Measurements from ENCODE around the gene HOMER1. TPM values are rescaled to one million over a fixed set of nuclear protein-coding genes. Genes with fewer than 3 reads are reported as not detected.
"Not testable (repeated sequence)": the region's sequence is repeated elsewhere in the genome, so short reads cannot be mapped to it uniquely, and the experiment has no call there.

HOMER1 gene
- total and polyA plus RNA-seq, 2 donors, result 2.0 to 13.5 TPM

GRCh38 chr5:79526493-79526892 is 12.6 kb upstream of the HOMER1 start:
- Histone ChIP-seq H3K36me3 (ENCODE audit: control insufficient read depth in 2 of 2, insufficient read depth in 2 of 2, low read length in 1 of 2) (no peaks in the 10 kb centered on the region), H3K9me3 (ENCODE audit: control insufficient read depth in 2 of 2, insufficient read depth in 1 of 2, low read length in 1 of 2) (peaks cover 0 to 9% of the 10 kb centered on the region in 2 donors), H3K4me3 (ENCODE audit: low read length in 2 of 2) (no peak overlapping the region), H3K4me1 (ENCODE audit: control insufficient read depth in 2 of 2, insufficient read depth in 2 of 2, low read length in 2 of 2) (no peaks in the 10 kb centered on the region), H3K27me3 (ENCODE audit: control insufficient read depth in 2 of 2, insufficient read depth in 1 of 2, low read length in 1 of 2) (no peaks in the 10 kb centered on the region), H3K27ac (ENCODE audit: low read depth in 1 of 2, low read length in 1 of 2) (no peak overlapping the region)
- 98% methylated on average over 2 of the region's 2 CpGs for WGBS
- DNase-seq (ENCODE audit: low read depth in 6 of 9, low spot score in 9 of 9), result no peak

DNA sequence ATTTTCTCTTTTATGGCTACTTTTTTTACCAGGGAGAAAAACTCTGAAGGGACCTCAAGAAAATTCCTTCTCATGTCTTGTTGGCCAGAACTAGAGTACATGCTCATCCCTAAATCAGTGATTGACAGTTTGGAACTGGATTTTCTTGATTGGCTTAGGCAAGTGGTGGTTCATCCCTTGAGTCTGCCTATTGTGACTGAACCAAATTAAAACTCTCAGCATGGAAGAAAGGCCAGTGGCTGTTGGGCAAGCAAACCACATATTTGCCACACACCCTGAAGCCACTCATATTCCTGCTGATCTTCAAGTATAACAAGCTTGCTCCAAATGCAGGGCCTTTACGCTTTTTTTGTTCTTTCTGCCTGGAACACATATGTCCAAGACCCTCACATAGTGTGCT is 7.2 kb upstream of the HOMER1 start:
- no peaks in the 10 kb centered on the region for H3K36me3 ChIP-seq (ENCODE audit: control insufficient read depth in 2 of 2, insufficient read depth in 2 of 2, low read length in 1 of 2)
- H3K4me3 ChIP-seq (ENCODE audit: low read length in 2 of 2), result no peak overlapping the region
- H3K27me3 ChIP-seq (ENCODE audit: control insufficient read depth in 2 of 2, insufficient read depth in 1 of 2, low read length in 1 of 2), result no peaks in the 10 kb centered on the region
- WGBS, result 100% methylated on average over 1 of the region's 1 CpG
- no peak overlapping the region for H3K27ac ChIP-seq (ENCODE audit: low read depth in 1 of 2, low read length in 1 of 2)
- DNase-seq (ENCODE audit: low read depth in 6 of 9, low spot score in 9 of 9), result no peak
- peaks cover 0 to 5% of the 10 kb centered on the region in 2 donors for H3K4me1 ChIP-seq (ENCODE audit: control insufficient read depth in 2 of 2, insufficient read depth in 2 of 2, low read length in 2 of 2)
- peaks cover 0 to 5% of the 10 kb centered on the region in 2 donors for H3K9me3 ChIP-seq (ENCODE audit: control insufficient read depth in 2 of 2, insufficient read depth in 1 of 2, low read length in 1 of 2)

DNA sequence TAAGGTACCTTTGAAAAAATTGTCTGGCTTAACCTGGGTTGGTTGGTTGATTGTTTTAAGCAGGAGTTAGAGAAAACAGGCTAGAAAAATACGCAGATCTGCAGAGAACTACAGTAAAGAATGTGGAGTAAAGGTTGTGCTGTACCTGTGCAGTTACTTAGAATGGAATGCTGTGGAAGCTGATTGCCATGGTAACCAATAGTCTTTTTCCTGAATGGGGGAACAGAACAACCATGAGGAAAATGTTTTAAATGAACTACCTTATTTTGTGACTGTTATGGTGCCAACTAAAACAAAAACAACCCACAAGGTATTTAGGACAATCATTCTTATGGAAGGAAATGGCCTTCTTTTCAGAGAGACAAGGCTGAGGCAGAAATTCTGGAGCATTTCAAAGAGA is 4.8 kb upstream of the HOMER1 start:
- WGBS, result 99% methylated on average over 1 of the region's 1 CpG
- H3K36me3 ChIP-seq (ENCODE audit: control insufficient read depth in 2 of 2, insufficient read depth in 2 of 2, low read length in 1 of 2), result no peaks in the 10 kb centered on the region
- no peak overlapping the region for H3K27ac ChIP-seq (ENCODE audit: low read depth in 1 of 2, low read length in 1 of 2)
- no peak for DNase-seq (ENCODE audit: low read depth in 6 of 9, low spot score in 9 of 9)
- H3K4me3 ChIP-seq (ENCODE audit: low read length in 2 of 2), result no peak overlapping the region
- peaks cover 0 to 10% of the 10 kb centered on the region in 2 donors for H3K4me1 ChIP-seq (ENCODE audit: control insufficient read depth in 2 of 2, insufficient read depth in 2 of 2, low read length in 2 of 2)
- peaks cover under 1% of the 10 kb centered on the region in 2 donors for H3K27me3 ChIP-seq (ENCODE audit: control insufficient read depth in 2 of 2, insufficient read depth in 1 of 2, low read length in 1 of 2)
- no peaks in the 10 kb centered on the region for H3K9me3 ChIP-seq (ENCODE audit: control insufficient read depth in 2 of 2, insufficient read depth in 1 of 2, low read length in 1 of 2)

DNA sequence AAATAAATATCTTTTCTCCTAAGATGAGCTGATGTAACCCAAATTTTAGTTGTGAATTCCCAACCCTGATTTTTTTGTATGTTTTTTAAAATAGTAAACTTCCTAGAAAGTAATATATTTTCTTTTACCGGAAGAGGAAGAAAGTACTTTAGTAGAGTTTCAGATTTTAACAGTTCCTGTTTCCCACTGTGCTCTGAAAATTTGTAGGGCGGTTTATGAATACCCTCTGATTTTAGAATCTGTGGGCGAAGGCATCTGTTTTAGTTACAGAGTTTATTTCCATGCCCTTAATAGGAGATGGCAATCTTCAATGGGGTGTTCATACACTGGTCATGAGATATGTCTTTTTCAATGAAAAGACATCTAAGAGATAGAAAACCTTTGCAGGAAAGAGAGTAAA is 3.7 kb upstream of the HOMER1 start:
- H3K27ac ChIP-seq (ENCODE audit: low read depth in 1 of 2, low read length in 1 of 2), result peak overlapping the region in 1 of 2 donors; percentile 39
- peaks cover 11 to 12% of the 10 kb centered on the region in 2 donors for H3K27me3 ChIP-seq (ENCODE audit: control insufficient read depth in 2 of 2, insufficient read depth in 1 of 2, low read length in 1 of 2)
- H3K9me3 ChIP-seq (ENCODE audit: control insufficient read depth in 2 of 2, insufficient read depth in 1 of 2, low read length in 1 of 2), result no peaks in the 10 kb centered on the region
- WGBS, result 65% methylated on average over 3 of the region's 3 CpGs
- peak in 1 of 9 donors; percentile 24 for DNase-seq (ENCODE audit: low read depth in 6 of 9, low spot score in 9 of 9)
- H3K4me1 ChIP-seq (ENCODE audit: control insufficient read depth in 2 of 2, insufficient read depth in 2 of 2, low read length in 2 of 2), result peaks cover 8 to 21% of the 10 kb centered on the region in 2 donors
- no peaks in the 10 kb centered on the region for H3K36me3 ChIP-seq (ENCODE audit: control insufficient read depth in 2 of 2, insufficient read depth in 2 of 2, low read length in 1 of 2)
- H3K4me3 ChIP-seq (ENCODE audit: low read length in 2 of 2), result no peak overlapping the region

DNA sequence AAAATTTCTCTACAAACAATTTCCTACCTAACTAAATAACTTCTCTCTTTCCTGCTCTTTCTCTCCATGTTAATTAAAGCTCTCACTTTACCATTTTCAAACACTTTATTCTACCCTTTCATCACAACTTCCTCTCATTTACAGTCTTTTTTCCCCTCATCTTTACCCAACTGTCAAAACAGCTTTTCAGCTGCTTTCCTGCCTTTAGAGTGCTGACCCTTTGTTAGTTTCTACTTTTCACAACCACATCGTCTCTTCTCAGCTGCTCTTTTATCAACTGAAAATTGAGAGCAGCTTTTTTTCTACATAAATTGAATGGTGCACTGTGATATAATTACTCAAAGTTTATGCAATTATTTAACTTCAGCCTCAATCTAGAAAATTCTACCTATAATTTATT is 3.1 kb upstream of the HOMER1 start:
- H3K36me3 ChIP-seq (ENCODE audit: control insufficient read depth in 2 of 2, insufficient read depth in 2 of 2, low read length in 1 of 2), result no peaks in the 10 kb centered on the region
- no peak overlapping the region for H3K4me3 ChIP-seq (ENCODE audit: low read length in 2 of 2)
- no peaks in the 10 kb centered on the region for H3K9me3 ChIP-seq (ENCODE audit: control insufficient read depth in 2 of 2, insufficient read depth in 1 of 2, low read length in 1 of 2)
- WGBS, result 9% methylated on average over 1 of the region's 1 CpG
- H3K27ac ChIP-seq (ENCODE audit: low read depth in 1 of 2, low read length in 1 of 2), result peak overlapping the region; percentile 39 to 59
- H3K27me3 ChIP-seq (ENCODE audit: control insufficient read depth in 2 of 2, insufficient read depth in 1 of 2, low read length in 1 of 2), result peaks cover 17 to 18% of the 10 kb centered on the region in 2 donors
- H3K4me1 ChIP-seq (ENCODE audit: control insufficient read depth in 2 of 2, insufficient read depth in 2 of 2, low read length in 2 of 2), result peaks cover 10 to 25% of the 10 kb centered on the region in 2 donors
- DNase-seq (ENCODE audit: low read depth in 6 of 9, low spot score in 9 of 9), result peak in 2 of 9 donors; percentile 29 to 76

DNA sequence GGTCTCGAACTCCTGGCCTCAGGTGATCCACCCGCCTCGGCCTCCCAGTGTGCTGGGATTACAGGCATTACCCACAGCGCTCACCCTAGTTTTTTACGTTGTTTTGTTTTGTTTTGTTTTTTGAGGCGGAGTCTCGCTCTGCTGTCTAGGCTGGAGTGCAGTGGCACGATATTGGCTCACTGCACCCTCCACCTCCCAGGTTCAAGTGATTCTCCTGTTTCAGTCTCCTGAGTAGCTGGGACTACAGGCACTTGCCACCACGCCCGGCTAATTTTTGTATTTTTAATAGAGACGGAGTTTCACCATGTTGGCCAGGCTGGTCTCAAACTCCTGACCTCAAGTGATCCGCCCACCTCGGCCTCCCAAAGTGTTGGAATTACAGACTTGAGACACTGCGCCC is 2.4 kb upstream of the HOMER1 start:
- H3K9me3 ChIP-seq (ENCODE audit: control insufficient read depth in 2 of 2, insufficient read depth in 1 of 2, low read length in 1 of 2); H3K4me3 ChIP-seq (ENCODE audit: low read length in 2 of 2); DNase-seq (ENCODE audit: low read depth in 6 of 9, low spot score in 9 of 9); H3K36me3 ChIP-seq (ENCODE audit: control insufficient read depth in 2 of 2, insufficient read depth in 2 of 2, low read length in 1 of 2): not testable (repeated sequence)
- Histone ChIP-seq H3K4me1 (ENCODE audit: control insufficient read depth in 2 of 2, insufficient read depth in 2 of 2, low read length in 2 of 2) (peaks cover 10 to 28% of the 10 kb centered on the region in 2 donors), H3K27me3 (ENCODE audit: control insufficient read depth in 2 of 2, insufficient read depth in 1 of 2, low read length in 1 of 2) (peaks cover 22 to 25% of the 10 kb centered on the region in 2 donors), H3K27ac (ENCODE audit: low read depth in 1 of 2, low read length in 1 of 2) (peak overlapping the region in 1 of 2 donors; percentile 39)
- 97% methylated on average over 14 of the region's 14 CpGs for WGBS

- peak overlapping the region; percentile 85 to 89 for H3K27ac ChIP-seq (ENCODE audit: low read depth in 1 of 2, low read length in 1 of 2)
Observed at GRCh38 chr5:79514391-79515105, 614 bp upstream of the HOMER1 start.

GRCh38 chr5:79513308-79513703 is 628 bp downstream of the HOMER1 start:
- H3K9me3 ChIP-seq (ENCODE audit: control insufficient read depth in 2 of 2, insufficient read depth in 1 of 2, low read length in 1 of 2), result no peaks in the 10 kb centered on the region
- 2% methylated on average over 26 of the region's 26 CpGs for WGBS
- H3K27ac ChIP-seq (ENCODE audit: low read depth in 1 of 2, low read length in 1 of 2), result no peak overlapping the region
- peak in 2 of 9 donors; percentile 19 to 49 for DNase-seq (ENCODE audit: low read depth in 6 of 9, low spot score in 9 of 9)
- peaks cover 10 to 28% of the 10 kb centered on the region in 2 donors for H3K4me1 ChIP-seq (ENCODE audit: control insufficient read depth in 2 of 2, insufficient read depth in 2 of 2, low read length in 2 of 2)
- H3K36me3 ChIP-seq (ENCODE audit: control insufficient read depth in 2 of 2, insufficient read depth in 2 of 2, low read length in 1 of 2), result no peaks in the 10 kb centered on the region
- H3K27me3 ChIP-seq (ENCODE audit: control insufficient read depth in 2 of 2, insufficient read depth in 1 of 2, low read length in 1 of 2), result peaks cover 29 to 38% of the 10 kb centered on the region in 2 donors
- H3K4me3 ChIP-seq (ENCODE audit: low read length in 2 of 2), result peak overlapping the region; percentile 74 to 83

More at GRCh38 chr5:79514391-79515105, 614 bp upstream of the HOMER1 start:
- H3K4me3 ChIP-seq (ENCODE audit: low read length in 2 of 2), result peak overlapping the region; percentile 74 to 83
- 3% methylated on average over 37 of the region's 38 CpGs for WGBS
- no peaks in the 10 kb centered on the region for H3K36me3 ChIP-seq (ENCODE audit: control insufficient read depth in 2 of 2, insufficient read depth in 2 of 2, low read length in 1 of 2)
- H3K4me1 ChIP-seq (ENCODE audit: control insufficient read depth in 2 of 2, insufficient read depth in 2 of 2, low read length in 2 of 2), result peaks cover 10 to 28% of the 10 kb centered on the region in 2 donors
- peak; percentile 84 to 96 (median 91) for DNase-seq (ENCODE audit: low read depth in 6 of 9, low spot score in 9 of 9)
- peaks cover 24 to 36% of the 10 kb centered on the region in 2 donors for H3K27me3 ChIP-seq (ENCODE audit: control insufficient read depth in 2 of 2, insufficient read depth in 1 of 2, low read length in 1 of 2)
- H3K9me3 ChIP-seq (ENCODE audit: control insufficient read depth in 2 of 2, insufficient read depth in 1 of 2, low read length in 1 of 2), result no peaks in the 10 kb centered on the region

GRCh38 chr5:79512471-79513307 is 1.2 kb downstream of the HOMER1 start:
- H3K27ac ChIP-seq (ENCODE audit: low read depth in 1 of 2, low read length in 1 of 2), result no peak overlapping the region

More at GRCh38 chr5:79512471-79513307, 1.2 kb downstream of the HOMER1 start:
- H3K36me3 ChIP-seq (ENCODE audit: control insufficient read depth in 2 of 2, insufficient read depth in 2 of 2, low read length in 1 of 2), result no peaks in the 10 kb centered on the region
- peaks cover 10 to 28% of the 10 kb centered on the region in 2 donors for H3K4me1 ChIP-seq (ENCODE audit: control insufficient read depth in 2 of 2, insufficient read depth in 2 of 2, low read length in 2 of 2)
- WGBS, result 6% methylated on average over 29 of the region's 29 CpGs
- DNase-seq (ENCODE audit: low read depth in 6 of 9, low spot score in 9 of 9), result peak in 3 of 9 donors; percentile 11 to 59 (median 38)
- H3K4me3 ChIP-seq (ENCODE audit: low read length in 2 of 2), result peak overlapping the region; percentile 74 to 83
- H3K27me3 ChIP-seq (ENCODE audit: control insufficient read depth in 2 of 2, insufficient read depth in 1 of 2, low read length in 1 of 2), result peaks cover 29 to 38% of the 10 kb centered on the region in 2 donors
- no peaks in the 10 kb centered on the region for H3K9me3 ChIP-seq (ENCODE audit: control insufficient read depth in 2 of 2, insufficient read depth in 1 of 2, low read length in 1 of 2)

Measured in thymus (tissue), 11 donors.